ENCODE measurements around the gene UGT1A10.
"Not testable (repeated sequence)": the region's sequence is repeated elsewhere in the genome, so short reads cannot be mapped to it uniquely, and the experiment has no call there.

The UGT1A10 gene

DNA sequence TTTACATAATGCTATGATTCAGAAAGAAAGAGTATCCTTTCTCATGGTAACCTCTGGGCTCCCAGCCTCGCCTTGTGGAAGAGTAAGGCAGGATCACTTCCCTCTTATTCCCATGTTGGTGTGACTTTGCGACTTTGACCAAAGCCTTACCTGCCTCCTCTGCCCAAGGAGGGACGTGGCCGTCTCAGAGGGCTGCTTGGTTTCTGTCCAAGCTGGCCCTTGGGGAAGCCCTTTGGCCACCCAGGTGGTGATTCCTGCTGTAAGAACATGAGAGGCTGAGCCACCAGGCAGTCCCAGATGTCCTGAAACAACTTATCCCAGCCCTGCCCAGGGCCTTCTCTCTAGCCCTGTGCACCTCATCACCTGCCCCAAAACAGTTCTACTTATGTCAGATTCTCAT lies 62.5 kb downstream of the UGT1A10 start:
- no peak for DNase-seq

DNA sequence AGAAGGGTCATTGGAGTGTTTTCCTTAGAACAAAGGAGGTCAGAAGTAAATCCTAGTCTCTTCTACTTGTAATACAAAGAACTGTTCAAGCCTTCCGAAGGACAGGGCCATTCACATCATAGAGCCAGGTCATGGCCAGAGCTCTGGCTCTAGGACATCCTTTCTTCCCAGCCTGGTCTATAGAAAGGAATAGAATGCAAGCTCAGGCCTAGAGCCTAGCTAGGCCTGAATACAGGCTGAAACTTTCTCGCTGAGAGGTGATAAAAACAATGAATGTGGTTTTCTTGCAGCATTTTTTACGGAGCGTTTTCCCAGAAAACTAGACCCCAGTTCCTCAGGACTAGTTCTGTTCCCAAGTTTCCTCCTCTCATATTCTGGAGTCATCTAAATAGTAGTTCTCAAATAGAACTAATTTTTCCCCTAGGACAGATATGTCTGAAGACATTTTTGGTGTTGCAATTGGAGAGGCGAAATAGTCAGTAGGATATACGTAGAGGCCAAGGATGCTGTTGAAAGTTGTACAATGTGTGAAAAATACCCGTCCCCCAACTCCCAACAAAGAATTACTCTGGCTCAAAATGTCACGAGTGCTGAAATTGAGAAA lies 63.3 kb downstream of the UGT1A10 start:
- no peak for DNase-seq

DNA sequence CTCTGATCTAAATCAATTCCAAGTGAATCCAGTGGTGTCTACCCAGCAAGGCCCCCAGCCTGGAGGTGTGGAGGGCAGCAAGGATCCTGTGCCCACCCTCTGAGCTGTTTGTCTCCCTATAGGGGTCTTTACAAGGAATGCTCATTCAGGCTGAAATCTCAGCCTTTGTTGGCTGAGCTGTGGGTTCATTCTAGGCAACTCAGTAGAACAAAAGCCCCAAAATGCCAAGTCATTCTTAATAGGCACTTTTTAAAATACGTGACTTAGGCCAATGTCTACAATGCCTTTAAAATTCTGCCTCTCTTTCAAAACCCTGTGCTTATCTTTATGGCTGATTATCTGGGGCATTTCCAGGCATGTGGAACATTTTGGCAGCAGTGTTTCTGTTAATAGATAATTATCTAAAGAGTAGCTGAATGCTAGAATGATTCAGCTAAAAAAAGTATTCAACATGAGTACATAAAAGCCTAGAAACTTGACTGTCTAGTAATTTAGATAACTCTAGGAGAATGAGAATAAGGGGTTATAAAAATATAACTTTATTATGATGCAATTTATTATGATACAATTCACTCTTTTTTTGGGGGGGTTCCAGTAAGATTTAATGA lies 63.9 kb downstream of the UGT1A10 start:
- DNase-seq, result no peak

DNA sequence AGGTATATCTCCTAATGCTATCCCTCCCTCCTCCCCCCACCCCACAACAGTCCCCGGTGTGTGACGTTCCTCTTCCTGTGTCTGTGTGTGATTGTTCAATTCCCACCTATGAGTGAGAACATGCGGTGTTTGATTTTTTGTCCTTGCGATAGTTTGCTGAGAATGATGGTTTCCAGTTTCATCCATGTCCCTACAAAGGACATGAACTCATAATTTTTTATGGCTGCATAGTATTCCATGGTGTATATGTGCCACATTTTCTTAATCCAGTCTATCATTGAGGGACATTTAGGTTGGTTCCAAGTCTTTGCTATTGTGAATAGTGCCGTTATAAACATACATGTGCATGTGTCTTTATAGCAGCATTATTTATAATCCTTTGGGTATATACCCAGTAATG lies 64.6 kb downstream of the UGT1A10 start:
- not testable (repeated sequence) for DNase-seq

DNA sequence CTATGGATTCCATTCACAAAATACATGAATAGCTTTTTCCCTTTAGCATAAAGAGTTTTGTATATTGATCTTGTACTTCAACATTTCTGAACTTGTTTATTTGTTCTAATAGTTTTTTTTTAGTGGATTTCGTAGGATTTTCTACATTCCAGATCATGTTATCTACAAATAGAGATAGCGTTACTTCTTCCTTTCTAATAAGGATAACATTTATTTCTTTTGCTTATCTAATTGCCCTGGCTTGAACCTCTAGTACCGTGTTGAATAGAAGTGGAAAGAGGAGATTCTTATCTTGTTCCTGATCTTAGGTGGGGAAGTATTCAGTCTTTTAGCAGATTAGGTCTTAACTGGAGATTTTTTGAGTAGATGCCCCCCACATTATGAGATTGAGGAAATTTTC lies 66.0 kb downstream of the UGT1A10 start:
- DNase-seq, result no peak

DNA sequence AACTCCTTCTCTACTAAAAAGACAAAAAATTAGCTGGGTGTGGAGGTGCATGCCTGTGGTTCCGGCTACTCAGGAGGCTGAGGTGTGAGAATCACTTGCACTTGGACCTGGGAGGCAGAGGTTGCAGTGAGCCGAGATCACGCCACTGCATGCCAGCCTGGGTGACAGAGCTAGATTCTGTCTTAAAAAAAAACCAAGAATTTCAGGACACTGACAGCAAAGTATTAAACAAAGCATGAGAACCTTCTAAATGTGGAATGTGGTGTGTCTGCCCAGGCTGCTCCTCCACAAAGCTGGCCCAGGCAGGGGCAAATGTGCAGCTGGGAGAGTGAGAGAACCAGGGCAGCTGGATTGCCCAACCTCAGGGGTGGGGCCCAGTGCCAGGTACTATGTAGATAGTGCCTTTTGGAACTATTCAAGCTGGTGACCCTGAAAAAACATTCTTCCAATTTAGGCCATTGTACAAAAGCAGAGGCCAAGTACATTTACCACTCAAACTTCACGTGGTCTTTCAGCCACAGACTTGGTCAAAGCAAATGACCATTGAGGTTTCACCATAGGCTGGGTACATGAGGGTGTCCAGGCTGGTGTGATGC lies 69.8 kb downstream of the UGT1A10 start:
- no peak for DNase-seq

DNA sequence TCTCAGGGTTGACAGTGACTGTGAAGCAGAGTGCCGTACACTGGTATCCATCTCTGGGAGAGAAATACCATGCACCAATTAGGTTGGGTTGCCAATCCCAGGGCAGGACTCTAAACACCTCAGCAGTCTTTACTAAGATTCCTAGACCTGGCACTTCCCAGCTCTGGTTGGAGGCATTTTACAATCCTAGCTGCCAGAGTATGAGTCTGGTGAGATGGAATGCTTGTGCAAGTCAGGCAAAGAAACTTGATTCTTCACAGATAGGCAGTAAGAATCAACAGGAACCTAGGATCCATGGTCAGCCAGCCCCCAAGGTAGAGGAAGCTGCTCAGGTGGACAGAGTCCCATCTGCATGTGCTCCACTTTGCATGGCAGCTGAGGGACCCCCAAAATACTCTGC lies 70.5 kb downstream of the UGT1A10 start:
- DNase-seq, result no peak

DNA sequence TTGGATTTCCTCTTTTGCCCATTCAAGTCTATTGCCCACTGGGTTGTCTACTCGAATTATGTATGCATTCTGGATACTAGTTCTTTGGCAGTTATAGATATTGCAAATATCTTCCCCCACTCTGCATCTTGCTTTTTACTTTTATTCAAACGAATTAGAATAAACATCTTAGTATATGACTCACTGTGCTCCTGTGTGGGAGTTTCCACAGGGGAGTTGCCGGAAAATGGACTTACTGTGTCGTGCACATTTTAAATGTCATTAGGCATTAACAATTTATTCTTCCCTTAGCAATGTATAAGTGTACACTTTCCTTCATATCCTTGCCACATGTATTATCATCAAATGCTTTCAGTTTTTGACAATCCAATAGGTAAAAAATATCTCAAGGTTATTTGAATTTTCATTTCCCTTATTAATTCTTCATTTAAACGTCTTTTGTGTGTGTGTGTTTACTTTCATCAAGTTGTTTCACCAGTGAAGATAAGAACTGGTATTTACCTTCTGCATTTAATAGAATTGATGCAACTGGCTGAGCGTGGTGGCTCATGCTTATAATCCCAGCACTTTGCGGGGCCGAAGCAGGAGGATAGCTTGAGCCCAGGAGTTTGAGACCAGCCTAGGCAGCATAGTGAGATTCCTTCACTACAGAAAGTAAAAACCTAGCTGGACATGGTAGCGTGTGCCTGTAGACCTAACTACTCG lies 71.8 kb downstream of the UGT1A10 start:
- no peak for DNase-seq

DNA sequence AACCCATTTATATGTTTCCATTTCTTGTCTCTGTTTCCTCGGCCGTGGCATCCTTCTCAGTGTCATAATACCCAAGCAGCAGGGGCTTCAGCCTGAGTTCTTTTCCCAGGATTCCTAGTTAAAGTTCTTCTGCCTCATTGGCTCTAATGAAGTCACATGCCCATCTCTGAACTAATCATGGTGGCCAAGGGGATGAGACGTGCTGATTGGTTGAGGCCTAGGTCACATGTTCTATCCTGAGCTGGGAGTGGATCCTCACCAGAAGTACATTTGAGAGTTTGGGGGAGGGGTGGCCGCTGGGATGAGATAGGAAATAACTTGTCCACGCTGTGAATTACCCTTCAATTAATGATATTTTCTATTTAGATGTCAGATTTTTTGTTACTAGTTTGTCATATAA lies 72.7 kb downstream of the UGT1A10 start:
- DNase-seq, result no peak

DNA sequence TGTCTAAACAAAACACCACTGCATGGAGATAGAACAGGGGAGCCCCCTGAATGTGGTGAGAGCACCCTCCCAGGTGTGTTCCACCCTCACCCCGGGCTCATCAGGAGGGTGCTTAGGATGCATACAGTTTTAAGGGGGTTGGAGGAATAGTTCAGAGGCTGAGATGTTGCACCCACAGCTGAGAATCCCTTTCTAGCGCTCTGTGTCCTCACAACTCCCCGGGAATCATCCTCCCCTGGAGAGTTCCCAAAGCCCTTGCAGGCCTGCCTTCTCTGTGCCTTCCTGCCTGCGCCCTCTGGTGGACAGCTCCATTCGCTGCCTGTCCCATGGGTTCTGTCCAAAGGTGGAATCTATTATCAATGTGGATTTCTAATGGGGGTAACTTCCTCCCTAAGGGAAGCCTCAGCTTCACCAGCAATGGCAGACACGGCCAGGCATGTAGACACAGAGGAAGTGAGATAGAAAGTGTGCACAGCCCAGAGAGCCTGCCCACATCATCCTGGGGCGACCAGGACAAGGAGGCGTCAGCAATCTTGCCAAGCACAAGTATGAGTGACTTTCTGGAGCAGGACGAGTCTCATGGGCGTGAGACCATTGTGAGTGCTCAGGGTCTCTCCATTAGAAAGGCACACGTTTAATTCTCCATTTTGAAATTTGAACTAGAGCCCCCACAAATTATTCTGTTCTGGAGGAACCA lies 75.2 kb downstream of the UGT1A10 start:
- peak in 1 of 2 experiments; percentile 51 for DNase-seq

DNA sequence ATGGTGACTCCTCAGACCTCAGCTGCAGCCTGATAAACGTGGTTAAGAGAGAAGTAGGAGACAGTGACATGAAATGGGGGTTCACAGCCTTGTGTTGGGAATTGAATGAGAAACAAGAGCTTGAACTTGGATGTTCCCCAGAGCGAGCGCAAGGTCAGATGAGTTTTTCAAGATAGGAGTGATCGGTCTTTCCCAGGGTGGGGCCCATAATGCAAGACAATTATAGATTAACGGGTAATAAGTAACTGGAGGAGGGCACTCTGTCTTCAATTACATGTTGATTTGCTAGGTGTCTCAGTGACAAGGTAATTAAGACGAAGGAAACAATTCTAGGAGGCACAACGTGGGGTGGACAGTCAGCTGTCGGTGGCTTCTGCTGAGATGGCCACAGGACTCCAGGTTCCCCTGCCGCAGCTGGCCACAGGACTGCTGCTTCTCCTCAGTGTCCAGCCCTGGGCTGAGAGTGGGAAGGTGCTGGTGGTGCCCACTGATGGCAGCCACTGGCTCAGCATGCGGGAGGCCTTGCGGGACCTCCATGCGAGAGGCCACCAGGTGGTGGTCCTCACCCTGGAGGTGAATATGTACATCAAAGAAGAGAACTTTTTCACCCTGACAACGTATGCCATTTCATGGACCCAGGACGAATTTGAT lies 76.5 kb downstream of the UGT1A10 start, which contains the start of gene UGT1A5:
Gene UGT1A5, plus strand, starts transcription at position 297 of the 651 bp plus-strand sequence. Its CDS starts 85 bp downstream, at position 382.
- DNase-seq, result no peak

DNA sequence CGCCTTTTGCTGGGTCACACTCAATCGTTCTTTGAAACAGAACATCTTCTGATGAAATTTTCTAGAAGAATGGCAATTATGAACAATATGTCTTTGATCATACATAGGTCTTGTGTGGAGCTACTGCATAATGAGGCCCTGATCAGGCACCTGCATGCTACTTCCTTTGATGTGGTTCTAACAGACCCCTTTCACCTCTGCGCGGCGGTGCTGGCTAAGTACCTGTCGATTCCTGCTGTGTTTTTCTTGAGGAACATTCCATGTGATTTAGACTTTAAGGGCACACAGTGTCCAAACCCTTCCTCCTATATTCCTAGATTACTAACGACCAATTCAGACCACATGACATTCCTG lies 77.0 kb downstream of the UGT1A10 start:
- DNase-seq, result no peak

DNA sequence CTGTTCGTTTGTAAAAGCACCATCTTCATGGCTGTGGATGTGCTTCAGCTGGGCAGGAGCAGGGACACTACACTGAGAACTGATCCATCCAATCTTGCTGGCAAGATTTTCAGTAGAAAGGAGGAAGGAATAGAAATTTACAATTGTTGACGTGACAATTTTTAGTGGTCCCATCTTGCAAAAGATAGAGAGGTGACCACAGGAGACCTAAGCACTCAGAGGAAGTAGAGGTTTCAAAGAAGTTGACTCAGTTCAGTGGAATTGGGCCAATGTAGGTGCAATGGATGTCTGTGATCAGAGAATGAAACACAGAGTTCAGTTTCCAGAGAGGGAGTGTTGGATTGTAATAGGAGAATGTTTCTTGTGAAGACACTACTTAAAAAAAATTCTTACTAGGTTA lies 77.9 kb downstream of the UGT1A10 start:
- no peak for DNase-seq

DNA sequence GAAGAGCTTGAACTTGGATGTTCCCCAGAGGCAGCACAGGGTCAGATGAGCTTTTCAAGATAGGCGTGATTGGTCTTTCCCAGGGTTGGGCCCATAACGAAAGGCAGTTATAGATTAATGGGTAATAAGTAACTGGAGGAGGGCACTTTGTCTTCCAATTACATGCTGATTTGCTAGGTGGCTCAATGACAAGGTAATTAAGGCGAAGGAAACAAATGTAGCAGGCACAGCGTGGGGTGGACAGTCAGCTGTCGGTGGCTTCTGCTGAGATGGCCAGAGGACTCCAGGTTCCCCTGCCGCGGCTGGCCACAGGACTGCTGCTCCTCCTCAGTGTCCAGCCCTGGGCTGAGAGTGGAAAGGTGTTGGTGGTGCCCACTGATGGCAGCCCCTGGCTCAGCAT lies 82.3 kb downstream of the UGT1A10 start, which contains the start of gene UGT1A4:
Gene UGT1A4, plus strand, starts transcription at position 185 of the 400 bp plus-strand sequence. Its CDS starts 85 bp downstream, at position 270.
- no peak for DNase-seq

DNA sequence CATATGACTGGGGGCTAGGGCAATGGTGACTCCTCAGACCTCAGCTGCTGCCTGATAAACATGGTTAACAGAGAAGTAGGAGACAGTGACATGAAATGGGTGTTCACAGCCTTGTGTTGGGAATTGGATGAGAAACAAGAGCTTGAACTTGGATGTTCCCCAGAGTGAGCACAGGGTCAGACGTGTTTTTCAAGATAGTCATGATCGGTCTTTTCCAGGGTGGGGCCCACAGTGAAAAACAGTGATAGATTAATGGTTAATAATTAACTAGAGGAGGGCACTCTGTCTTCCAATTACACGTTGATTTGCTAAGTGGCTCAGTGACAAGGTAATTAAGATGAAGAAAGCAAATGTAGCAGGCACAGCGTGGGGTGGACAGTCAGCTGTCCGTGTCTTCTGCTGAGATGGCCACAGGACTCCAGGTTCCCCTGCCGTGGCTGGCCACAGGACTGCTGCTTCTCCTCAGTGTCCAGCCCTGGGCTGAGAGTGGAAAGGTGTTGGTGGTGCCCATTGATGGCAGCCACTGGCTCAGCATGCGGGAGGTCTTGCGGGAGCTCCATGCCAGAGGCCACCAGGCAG lies 92.6 kb downstream of the UGT1A10 start, which contains the start of gene UGT1A3:
Gene UGT1A3, plus strand, starts transcription at position 320 of the 579 bp plus-strand sequence. Its CDS starts 85 bp downstream, at position 405.
- DNase-seq, result no peak

DNA sequence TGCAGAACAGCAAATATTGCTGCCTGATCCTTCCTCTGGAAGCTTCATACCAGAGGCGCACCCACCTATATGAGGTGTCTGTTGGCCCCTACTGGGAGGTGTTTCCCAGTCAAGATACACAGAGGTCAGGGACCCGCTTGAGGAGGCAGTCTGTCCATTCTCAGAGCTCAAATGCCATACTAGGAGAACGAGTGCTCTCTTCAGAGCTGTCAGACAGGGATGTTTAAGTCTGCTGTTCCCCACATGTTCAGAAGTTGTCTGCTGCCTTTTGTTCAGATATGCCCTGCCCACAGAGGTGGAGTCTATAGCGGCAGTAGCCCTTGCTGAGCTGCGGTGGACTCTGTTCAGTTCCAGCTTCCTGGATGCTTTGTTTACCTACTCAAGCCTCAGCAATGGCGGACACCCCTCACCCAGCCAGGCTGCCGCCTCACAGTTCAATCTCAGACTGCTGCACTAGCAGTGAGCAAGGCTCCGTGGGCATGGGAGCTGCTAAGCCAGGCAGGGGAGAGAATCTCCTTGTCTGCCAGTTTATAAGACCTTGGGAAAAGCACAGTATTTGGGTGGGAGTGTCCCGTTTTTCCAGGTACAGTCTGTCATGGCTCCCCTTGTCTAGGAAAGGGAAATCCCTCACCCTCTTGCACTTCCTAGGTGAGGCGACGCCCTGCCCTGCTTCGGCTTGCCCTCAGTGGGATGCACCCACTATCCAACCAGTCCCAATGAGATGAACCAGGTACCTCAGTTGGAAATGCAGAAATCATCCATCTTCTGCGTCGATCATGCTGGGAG lies 100.8 kb downstream of the UGT1A10 start:
- not testable (repeated sequence) for DNase-seq

DNA sequence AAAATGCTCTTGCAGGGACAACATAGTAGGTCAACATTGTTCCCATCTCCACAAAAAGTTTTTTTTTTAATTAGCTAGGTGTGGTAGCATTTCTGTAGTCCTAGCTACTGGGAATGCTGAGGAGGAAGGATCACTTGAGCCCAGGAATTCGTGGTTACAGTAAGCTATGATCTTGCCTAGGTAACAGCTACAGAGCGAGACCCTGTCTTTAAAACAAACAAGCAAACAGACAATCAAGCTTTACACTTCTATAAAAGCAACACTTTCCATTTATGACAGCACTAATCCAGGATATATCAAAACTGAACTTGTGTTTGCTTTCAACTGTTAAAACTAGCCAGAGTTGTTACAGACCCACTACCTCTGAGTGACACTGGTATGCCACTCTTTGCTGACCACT lies 104.6 kb downstream of the UGT1A10 start:
- DNase-seq, result no peak

DNA sequence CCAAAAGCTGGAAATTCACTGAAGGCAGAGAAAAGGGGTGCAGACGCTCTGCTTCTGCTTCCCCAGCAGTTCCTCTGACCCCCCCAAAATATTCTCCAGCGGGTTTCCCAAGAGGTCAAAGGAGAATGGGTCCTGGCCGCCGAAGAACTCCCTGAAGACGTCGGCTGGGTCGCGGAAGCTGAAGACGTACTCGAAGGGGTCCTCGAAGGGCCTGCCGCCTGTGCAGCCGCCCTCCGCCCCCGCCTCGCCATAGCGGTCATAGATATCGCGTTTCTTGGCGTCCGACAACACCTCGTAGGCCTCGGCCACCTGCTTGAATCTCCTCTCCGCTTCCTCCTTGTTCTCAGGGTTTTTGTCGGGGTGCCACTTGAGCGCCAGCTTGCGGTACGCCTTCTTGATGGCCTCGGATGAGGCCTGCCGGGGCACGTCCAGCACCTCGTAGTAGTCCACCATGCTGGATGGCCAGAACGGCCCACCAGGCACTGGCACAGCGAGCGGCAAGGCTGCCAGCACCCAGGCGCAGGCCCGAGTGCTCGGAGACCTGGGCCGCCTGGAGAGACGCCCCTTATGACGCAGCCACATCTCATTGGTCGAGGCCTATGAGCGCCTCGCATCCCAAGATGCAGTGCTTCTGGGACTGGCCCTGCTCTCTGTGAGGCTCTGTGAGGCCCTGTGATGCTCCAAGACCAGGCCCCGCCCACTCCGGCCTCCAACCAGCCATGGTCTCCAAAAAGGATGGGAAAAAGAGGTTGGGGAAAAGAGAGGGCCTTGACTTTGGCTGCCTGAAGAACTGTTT lies 107.4 kb downstream of the UGT1A10 start:
- DNase-seq, result no peak

DNA sequence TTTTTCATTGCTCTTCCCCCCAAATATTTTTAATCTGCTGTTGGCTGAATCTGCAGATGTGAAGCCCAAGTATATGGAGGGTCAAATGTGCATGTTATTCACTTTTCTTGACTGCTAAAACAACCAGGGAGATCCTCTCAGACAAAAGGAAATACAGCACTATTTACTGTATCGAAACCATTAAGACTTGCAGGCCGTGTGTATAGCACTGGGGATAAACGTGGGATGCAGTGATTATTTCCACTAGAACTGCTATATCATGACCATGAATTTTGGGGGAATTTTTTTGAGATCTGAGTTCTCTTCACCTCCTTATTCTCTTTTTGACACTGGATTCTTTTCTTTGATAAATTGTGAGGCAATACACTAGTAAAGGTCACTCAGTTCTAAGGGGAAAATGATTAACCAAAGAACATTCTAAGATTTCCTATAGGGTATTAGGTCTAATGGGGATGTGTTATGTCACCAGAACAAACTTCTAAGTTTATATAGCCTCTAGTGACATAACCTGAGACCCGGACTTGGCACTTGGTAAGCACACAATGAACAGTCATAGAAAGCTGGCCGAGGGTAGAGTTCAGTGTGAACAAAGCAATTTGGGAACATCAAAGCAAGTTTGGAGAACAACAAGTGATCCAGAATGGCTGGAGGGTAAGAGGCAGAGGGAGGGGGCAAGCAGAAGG lies 109.0 kb downstream of the UGT1A10 start:
- DNase-seq, result no peak

DNA sequence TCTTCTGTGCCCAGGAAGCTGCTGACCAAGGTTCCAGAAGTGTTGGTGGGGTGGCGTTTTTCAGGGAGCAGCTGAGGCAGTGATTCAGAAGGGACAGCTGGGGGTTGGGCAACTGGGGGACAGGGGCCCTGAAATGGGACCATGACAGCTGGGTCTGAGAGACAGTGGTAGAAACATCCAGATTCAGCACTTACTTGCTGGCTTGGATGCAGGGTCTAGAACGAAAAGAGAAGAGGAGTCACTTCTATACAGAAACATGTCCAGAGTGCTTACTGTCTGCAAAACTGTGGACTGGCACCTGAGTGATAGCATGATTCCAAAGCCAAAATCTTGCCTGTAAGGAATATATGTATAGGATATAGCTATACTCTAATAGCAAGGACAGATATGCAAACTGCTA lies 109.6 kb downstream of the UGT1A10 start:
- DNase-seq, result not testable (repeated sequence)

All from SW 1271 (cell line).